PFSK-1 (cell line): ENCODE data around the gene NXN.

Experiments used
- POLR2AphosphoS5 ChIP-seq: IDR thresholded peaks from 2 replicates; pipeline ENCODE4 v1.6.1; 2012; ENCODE audit warnings: low read depth, mild to moderate bottlenecking, control low read depth, low read length, moderate library complexity
- REST ChIP-seq, 2 experiments: IDR thresholded peaks; 2 replicates each; pipeline versions ENCODE4 v1.6.1 to v1.8.0; 2011 to 2012; ENCODE audit warnings: low read depth in 2 of 2, low read length in 2 of 2, control low read depth in 1 of 2, inconsistent platforms in 1 of 2, mild to moderate bottlenecking in 1 of 2, moderate library complexity in 1 of 2; ENCODE audit not compliant: insufficient read depth in 1 of 2

- TF ChIP-seq POLR2AphosphoS5 (no peak), REST (IDR thresholded peaks at IDR 0.05; ENCODE audit: insufficient read depth in 1 of 2, low read depth in 2 of 2, low read length in 2 of 2) (no peak)
Measured at GRCh38 chr17:795721-796120, 183.9 kb downstream of the NXN start.
